Measurements from ENCODE around the gene GZMB.
A peak's percentile ranks its signal among the peaks of the same experiment; 100 is the strongest.
"Not testable (repeated sequence)": the region's sequence is repeated elsewhere in the genome, so short reads cannot be mapped to it uniquely, and the experiment has no call there.

Gene GZMB

GRCh38 chr14:24632761-24633160, 1.2 kb downstream of the GZMB start:
- DNase-seq (ENCODE audit: low read depth): no peak
- no peak overlapping the region for H3K4me3 ChIP-seq (ENCODE audit: low read depth, low read length)

- no peak for DNase-seq (ENCODE audit: low read depth)
- H3K4me3 ChIP-seq (ENCODE audit: low read depth, low read length): no peak overlapping the region
These were observed 1.7 kb downstream of the GZMB start for GRCh38 chr14:24632336-24632735.

GRCh38 chr14:24631749-24632335, 2.1 kb downstream of the GZMB start:
- DNase-seq (ENCODE audit: low read depth): no peak
- no peak overlapping the region for H3K4me3 ChIP-seq (ENCODE audit: low read depth, low read length)

- peak; percentile 10 for DNase-seq (ENCODE audit: low read depth)
- no peak overlapping the region for H3K4me3 ChIP-seq (ENCODE audit: low read depth, low read length)
These were observed 3.0 kb downstream of the GZMB start for GRCh38 chr14:24630872-24631477.

- no peak for DNase-seq (ENCODE audit: low read depth)
- no peak overlapping the region for H3K4me3 ChIP-seq (ENCODE audit: low read depth, low read length)
These were observed 3.7 kb downstream of the GZMB start for GRCh38 chr14:24630087-24630871.

GRCh38 chr14:24629521-24629920, 4.5 kb downstream of the GZMB start:
- no peak overlapping the region for H3K4me3 ChIP-seq (ENCODE audit: low read depth, low read length)
- no peak for DNase-seq (ENCODE audit: low read depth)

- H3K4me3 ChIP-seq (ENCODE audit: low read depth, low read length): no peak overlapping the region
- DNase-seq (ENCODE audit: low read depth): no peak
These were observed 20.2 kb downstream of the GZMB start for GRCh38 chr14:24613747-24614146.

GRCh38 chr14:24613241-24613640, 20.7 kb downstream of the GZMB start:
- DNase-seq (ENCODE audit: low read depth): no peak
- no peak overlapping the region for H3K4me3 ChIP-seq (ENCODE audit: low read depth, low read length)

GRCh38 chr14:24612196-24612595, 21.8 kb downstream of the GZMB start:
- H3K4me3 ChIP-seq (ENCODE audit: low read depth, low read length): no peak overlapping the region
- DNase-seq (ENCODE audit: low read depth): no peak

GRCh38 chr14:24609655-24610344, 24.2 kb downstream of the GZMB start, which contains the start of gene GZMH:
Gene GZMH (minus strand): TSS chr14:24609685. CDS start chr14:24609613, 72 bp downstream.
- no peak for DNase-seq (ENCODE audit: low read depth)
- H3K4me3 ChIP-seq (ENCODE audit: low read depth, low read length): no peak within 1 kb of the TSS

GRCh38 chr14:24607635-24608514, 26.1 kb downstream of the GZMB start:
- H3K4me3 ChIP-seq (ENCODE audit: low read depth, low read length): no peak overlapping the region
- no peak for DNase-seq (ENCODE audit: low read depth)

GRCh38 chr14:24607081-24607480, 26.9 kb downstream of the GZMB start:
- H3K4me3 ChIP-seq (ENCODE audit: low read depth, low read length): no peak overlapping the region
- DNase-seq (ENCODE audit: low read depth): no peak

GRCh38 chr14:24606297-24606696, 27.7 kb downstream of the GZMB start:
- no peak for DNase-seq (ENCODE audit: low read depth)
- no peak overlapping the region for H3K4me3 ChIP-seq (ENCODE audit: low read depth, low read length)

GRCh38 chr14:24605435-24606190, 28.4 kb downstream of the GZMB start:
- no peak for DNase-seq (ENCODE audit: low read depth)
- H3K4me3 ChIP-seq (ENCODE audit: low read depth, low read length): no peak overlapping the region

- no peak for DNase-seq (ENCODE audit: low read depth)
- no peak overlapping the region for H3K4me3 ChIP-seq (ENCODE audit: low read depth, low read length)
These were observed 36.6 kb downstream of the GZMB start for GRCh38 chr14:24597403-24597802.

GRCh38 chr14:24595073-24595808, 38.7 kb downstream of the GZMB start:
- no peak for DNase-seq (ENCODE audit: low read depth)
- H3K4me3 ChIP-seq (ENCODE audit: low read depth, low read length): no peak overlapping the region

- H3K4me3 ChIP-seq (ENCODE audit: low read depth, low read length); DNase-seq (ENCODE audit: low read depth): not testable (repeated sequence)
These were observed 43.0 kb downstream of the GZMB start for GRCh38 chr14:24591004-24591403.

GRCh38 chr14:24584402-24584801, 49.6 kb downstream of the GZMB start:
- H3K4me3 ChIP-seq (ENCODE audit: low read depth, low read length); DNase-seq (ENCODE audit: low read depth): not testable (repeated sequence)

All from skeletal muscle cell (primary cell).